ENCODE data around the gene ST8SIA2.

ST8SIA2 gene

DNA sequence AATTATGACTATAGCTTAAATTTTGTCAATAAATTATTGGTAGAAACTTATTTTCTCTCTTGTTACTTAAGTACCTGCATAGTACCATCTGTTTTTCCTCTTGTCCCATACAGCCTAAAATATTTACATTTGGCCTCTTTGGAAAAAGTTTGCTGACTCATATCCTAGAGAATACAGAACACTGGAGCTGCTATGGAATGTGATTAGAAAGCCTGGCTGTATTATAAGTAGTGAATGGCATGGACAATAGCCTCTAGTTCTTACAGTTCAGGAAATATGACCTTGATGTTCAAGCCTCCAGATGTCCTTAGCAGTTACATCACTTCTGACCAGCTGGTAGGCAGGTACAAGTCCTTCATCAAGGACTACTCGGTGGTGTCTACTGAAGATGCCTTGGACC, 28.3 kb downstream of the ST8SIA2 start:
- DNase-seq (ENCODE audit: extremely low spot score), result no peak
- ChIA-PET POLR2A (no interaction called here), CTCF (no interaction called here)
- TF ChIP-seq, protein P1, sequence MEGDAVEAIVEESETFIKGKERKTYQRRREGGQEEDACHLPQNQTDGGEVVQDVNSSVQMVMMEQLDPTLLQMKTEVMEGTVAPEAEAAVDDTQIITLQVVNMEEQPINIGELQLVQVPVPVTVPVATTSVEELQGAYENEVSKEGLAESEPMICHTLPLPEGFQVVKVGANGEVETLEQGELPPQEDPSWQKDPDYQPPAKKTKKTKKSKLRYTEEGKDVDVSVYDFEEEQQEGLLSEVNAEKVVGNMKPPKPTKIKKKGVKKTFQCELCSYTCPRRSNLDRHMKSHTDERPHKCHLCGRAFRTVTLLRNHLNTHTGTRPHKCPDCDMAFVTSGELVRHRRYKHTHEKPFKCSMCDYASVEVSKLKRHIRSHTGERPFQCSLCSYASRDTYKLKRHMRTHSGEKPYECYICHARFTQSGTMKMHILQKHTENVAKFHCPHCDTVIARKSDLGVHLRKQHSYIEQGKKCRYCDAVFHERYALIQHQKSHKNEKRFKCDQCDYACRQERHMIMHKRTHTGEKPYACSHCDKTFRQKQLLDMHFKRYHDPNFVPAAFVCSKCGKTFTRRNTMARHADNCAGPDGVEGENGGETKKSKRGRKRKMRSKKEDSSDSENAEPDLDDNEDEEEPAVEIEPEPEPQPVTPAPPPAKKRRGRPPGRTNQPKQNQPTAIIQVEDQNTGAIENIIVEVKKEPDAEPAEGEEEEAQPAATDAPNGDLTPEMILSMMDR (IDR thresholded peaks at IDR 0.05; ENCODE audit: control extremely low read depth, extremely low read depth, low read depth, missing control alignments), result no peak

DNA sequence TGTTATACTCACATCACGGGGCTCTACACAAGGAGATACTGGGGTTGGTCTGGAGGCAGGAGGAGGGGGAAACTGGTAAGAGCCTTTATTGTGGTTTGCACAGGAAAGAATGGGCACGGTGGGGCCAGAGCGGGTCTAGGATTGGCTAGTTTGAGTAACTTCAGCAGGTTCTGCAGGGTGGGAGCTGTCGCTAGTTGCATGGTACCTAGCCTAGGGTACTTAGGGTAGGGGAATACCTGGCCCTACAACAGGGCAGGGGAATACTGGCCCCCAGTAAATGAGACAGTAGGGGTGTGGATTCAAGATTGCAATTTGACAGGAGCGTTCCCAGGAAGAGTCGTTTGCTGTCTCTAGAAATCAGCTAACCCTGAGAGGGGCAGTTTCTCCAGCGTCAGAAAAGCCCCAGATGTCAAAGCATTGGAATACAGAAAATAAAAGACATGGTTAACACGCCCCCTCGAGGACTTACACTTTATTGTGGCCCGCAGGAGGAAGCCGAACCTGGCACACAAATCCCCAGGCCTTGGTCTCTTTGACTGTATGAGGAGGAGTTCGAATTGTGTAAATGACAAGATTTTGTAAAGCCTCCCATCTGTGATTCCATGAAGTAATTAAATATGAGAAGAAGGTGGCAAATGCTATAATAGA, 32.0 kb downstream of the ST8SIA2 start:
- CTCF ChIA-PET, result no interaction called here
- DNase-seq (ENCODE audit: extremely low spot score), result no peak
- POLR2A ChIA-PET, result no interaction called here
- TF ChIP-seq, protein P1 (IDR thresholded peaks at IDR 0.05; ENCODE audit: control extremely low read depth, extremely low read depth, low read depth, missing control alignments), result no peak

DNA sequence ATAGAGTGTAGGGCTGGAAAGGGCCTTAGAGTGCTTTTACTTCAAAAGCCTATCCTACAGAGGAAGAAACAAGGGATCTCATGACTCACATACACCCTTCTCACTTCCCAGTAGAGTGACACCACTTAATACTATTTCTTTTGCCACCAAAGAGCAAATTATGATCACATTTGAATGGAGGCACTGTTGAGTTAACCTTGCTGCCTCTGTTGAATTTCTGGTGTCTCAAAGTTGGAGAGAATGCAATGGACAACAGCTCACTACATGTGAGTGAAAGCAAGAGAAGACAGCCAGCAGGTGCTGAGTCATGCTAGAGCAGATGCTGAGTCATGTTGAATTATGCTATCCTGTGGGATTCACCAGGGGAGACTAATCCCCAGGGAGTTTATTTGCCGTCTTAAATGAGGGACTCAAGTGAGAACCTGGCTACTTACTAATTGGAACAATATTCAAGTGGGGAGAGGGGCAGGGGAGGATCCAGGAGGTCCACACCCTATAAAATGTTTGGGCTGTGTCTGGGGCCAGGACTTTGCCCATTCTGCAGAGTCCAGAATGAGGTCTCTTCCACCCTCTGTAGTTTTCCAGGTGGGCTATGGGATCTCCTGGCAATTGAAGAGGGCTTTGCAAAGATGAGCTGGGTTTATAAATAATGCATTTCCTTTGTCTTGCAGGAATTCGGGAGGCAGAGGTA, 35.8 kb downstream of the ST8SIA2 start:
- POLR2A ChIA-PET, result no interaction called here
- CTCF ChIA-PET, result interaction anchor here (2.1 kb wide), 1 partner anchor 19 kb away, joined by 5 read pairs; no protein-coding TSS in a partner anchor
- no peak for DNase-seq (ENCODE audit: extremely low spot score)
- TF ChIP-seq, protein P1 (IDR thresholded peaks at IDR 0.05; ENCODE audit: control extremely low read depth, extremely low read depth, low read depth, missing control alignments), result no peak

DNA sequence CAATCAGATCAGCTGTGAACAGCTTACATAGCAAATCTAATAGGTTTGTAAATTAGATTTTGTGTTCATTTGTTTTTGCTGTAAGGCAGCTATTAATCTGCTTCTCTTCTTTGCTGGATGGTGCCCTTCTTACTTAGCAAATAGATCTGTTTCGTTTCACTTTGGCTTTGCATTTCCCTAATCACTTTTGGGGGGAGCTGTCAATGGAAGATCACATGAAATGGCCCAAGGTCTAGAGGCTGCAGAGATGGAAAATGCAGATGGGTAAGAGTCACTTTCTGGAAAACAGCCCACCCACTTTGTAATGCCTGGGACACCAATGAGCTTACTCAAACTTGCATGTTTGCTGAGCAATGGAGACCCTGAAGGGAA, 36.4 kb downstream of the ST8SIA2 start:
- POLR2A ChIA-PET, result no interaction called here
- DNase-seq (ENCODE audit: extremely low spot score), result no peak
- TF ChIP-seq, protein P1 (IDR thresholded peaks at IDR 0.05; ENCODE audit: control extremely low read depth, extremely low read depth, low read depth, missing control alignments), result no peak
- CTCF ChIA-PET, result interaction anchor here (2.1 kb wide), 1 partner anchor 19 kb away, joined by 5 read pairs; no protein-coding TSS in a partner anchor

DNA sequence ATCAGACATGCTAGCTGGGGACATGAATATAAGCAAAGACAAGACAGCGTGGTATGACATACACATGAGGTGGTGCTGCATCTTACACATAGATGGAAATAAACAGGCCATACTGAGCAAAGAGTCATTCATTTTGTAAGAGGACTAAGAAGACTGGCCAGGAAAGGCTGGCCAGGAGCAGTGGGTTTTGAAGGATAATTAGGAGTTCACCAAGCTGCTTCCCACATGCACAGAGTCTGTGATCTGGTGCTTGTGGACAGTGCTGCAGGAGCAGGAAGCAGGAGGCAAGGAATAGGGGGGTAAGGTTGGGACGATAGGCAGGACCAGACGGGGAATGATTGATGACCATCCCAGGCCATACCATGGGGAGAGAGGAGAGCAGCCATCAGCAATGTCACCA, 41.5 kb downstream of the ST8SIA2 start:
- no peak for DNase-seq (ENCODE audit: extremely low spot score)
- POLR2A ChIA-PET, result no interaction called here
- TF ChIP-seq, protein P1 (IDR thresholded peaks at IDR 0.05; ENCODE audit: control extremely low read depth, extremely low read depth, low read depth, missing control alignments), result no peak
- CTCF ChIA-PET, result no interaction called here

DNA sequence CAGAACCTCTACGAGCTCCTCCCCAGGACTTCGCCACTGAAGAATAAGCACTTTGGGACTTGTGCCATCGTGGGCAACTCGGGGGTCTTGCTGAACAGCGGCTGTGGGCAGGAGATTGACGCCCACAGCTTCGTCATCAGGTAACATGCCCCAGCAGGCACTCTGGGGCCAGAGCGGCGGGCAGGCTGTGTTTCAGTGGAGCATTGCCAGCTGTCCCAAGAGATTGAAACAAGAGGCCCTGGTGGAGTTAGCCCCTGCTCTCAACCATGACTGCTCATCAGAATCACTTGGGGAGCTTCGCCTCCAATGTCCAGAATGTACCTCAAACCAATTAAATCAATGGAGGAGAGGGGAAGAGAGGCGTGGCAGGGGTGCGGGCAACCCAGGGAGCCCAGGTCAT, 44.8 kb downstream of the ST8SIA2 start:
- CTCF ChIA-PET, result interaction anchor here (1.2 kb wide), 1 partner anchor 18 kb away, joined by 3 read pairs; no protein-coding TSS in a partner anchor
- POLR2A ChIA-PET, result no interaction called here
- DNase-seq (ENCODE audit: extremely low spot score), result no peak
- TF ChIP-seq, protein P1 (IDR thresholded peaks at IDR 0.05; ENCODE audit: control extremely low read depth, extremely low read depth, low read depth, missing control alignments), result no peak
